HEK293T (cell line): ENCODE results near the gene ITGAV.

Source experiments
- BHLHE40 ChIP-seq: fragments of 450-650 bp; IDR thresholded peaks from 2 replicates; pipeline ENCODE4 v1.6.1; 2016; ENCODE audit warnings: mild to moderate bottlenecking, moderate library complexity, borderline replicate concordance
- FOXM1 ChIP-seq: fragments of 450-650 bp; IDR thresholded peaks from 2 replicates; pipeline ENCODE4 v1.6.1; 2017; ENCODE audit warnings: mild to moderate bottlenecking, borderline replicate concordance
- TARDBP ChIP-seq: fragments of 450-650 bp; IDR thresholded peaks from 2 replicates; pipeline ENCODE4 v1.6.1; 2016
- TF ChIP-seq, protein P1 (sequence below): fragments of 450-650 bp; IDR thresholded peaks from 2 replicates; pipeline ENCODE4 v1.6.1; 2016

GRCh38 chr2:186554850-186555671 lies 34.8 kb upstream of the ITGAV start:
- TF ChIP-seq BHLHE40 (no peak), FOXM1 (no peak), TARDBP (no peak)
- TF ChIP-seq, protein P1, sequence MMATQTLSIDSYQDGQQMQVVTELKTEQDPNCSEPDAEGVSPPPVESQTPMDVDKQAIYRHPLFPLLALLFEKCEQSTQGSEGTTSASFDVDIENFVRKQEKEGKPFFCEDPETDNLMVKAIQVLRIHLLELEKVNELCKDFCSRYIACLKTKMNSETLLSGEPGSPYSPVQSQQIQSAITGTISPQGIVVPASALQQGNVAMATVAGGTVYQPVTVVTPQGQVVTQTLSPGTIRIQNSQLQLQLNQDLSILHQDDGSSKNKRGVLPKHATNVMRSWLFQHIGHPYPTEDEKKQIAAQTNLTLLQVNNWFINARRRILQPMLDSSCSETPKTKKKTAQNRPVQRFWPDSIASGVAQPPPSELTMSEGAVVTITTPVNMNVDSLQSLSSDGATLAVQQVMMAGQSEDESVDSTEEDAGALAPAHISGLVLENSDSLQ, result no peak
